Glomerular visceral epithelial cell (primary cell): ENCODE measurements around the gene AOPEP.
"Not testable (repeated sequence)": the region's sequence is repeated elsewhere in the genome, so short reads cannot be mapped to it uniquely, and the experiment has no call there.

ENCODE experiments used
- DNase-seq: peaks from one replicate; pipeline ENCODE4 v3.0.0-alpha.2; 2016; ENCODE audit errors: extremely low spot score

Gene AOPEP

GRCh38 chr9:94934816-94935328, 208.4 kb downstream of the AOPEP start:
- DNase-seq, result no peak

GRCh38 chr9:94935396-94935795, 208.9 kb downstream of the AOPEP start:
- no peak for DNase-seq

GRCh38 chr9:94936419-94936818, 209.9 kb downstream of the AOPEP start:
- DNase-seq, result no peak

- DNase-seq, result peak; percentile 68
Observed at GRCh38 chr9:94937214-94937903, 210.9 kb downstream of the AOPEP start.

- no peak for DNase-seq
Observed at GRCh38 chr9:94938384-94938783, 211.9 kb downstream of the AOPEP start.

GRCh38 chr9:94940296-94940695, 213.8 kb downstream of the AOPEP start:
- not testable (repeated sequence) for DNase-seq

GRCh38 chr9:94941211-94941875, 214.8 kb downstream of the AOPEP start:
- DNase-seq, result peak; percentile 75

GRCh38 chr9:94944626-94945025, 218.1 kb downstream of the AOPEP start:
- no peak for DNase-seq

GRCh38 chr9:94945197-94946144, 219.0 kb downstream of the AOPEP start:
- peak; percentile 79 for DNase-seq

GRCh38 chr9:94946256-94946655, 219.8 kb downstream of the AOPEP start:
- no peak for DNase-seq

GRCh38 chr9:94948567-94949235, 222.2 kb downstream of the AOPEP start:
- DNase-seq, result no peak

GRCh38 chr9:94949370-94949769, 222.9 kb downstream of the AOPEP start:
- no peak for DNase-seq

GRCh38 chr9:94950040-94950578, 223.6 kb downstream of the AOPEP start:
- no peak for DNase-seq

- DNase-seq, result peak; percentile 33
Observed at GRCh38 chr9:94950579-94951323, 224.3 kb downstream of the AOPEP start.

GRCh38 chr9:94951324-94952135, 225.0 kb downstream of the AOPEP start:
- DNase-seq, result no peak

- DNase-seq, result no peak
Observed at GRCh38 chr9:94952565-94953373, 226.3 kb downstream of the AOPEP start.

GRCh38 chr9:94956731-94957130, 230.2 kb downstream of the AOPEP start:
- DNase-seq, result no peak

GRCh38 chr9:94960964-94961363, 234.5 kb downstream of the AOPEP start:
- DNase-seq, result no peak

- DNase-seq, result no peak
Observed at GRCh38 chr9:94961870-94962269, 235.4 kb downstream of the AOPEP start.
